ENCODE data around the gene KCNH3. TPM values are rescaled to one million over a fixed set of nuclear protein-coding genes. Genes with fewer than 3 reads are reported as not detected.

Gene KCNH3
- total RNA-seq, 2 experiments from 2014 or later, result 2.4 to 3.3 TPM

DNA sequence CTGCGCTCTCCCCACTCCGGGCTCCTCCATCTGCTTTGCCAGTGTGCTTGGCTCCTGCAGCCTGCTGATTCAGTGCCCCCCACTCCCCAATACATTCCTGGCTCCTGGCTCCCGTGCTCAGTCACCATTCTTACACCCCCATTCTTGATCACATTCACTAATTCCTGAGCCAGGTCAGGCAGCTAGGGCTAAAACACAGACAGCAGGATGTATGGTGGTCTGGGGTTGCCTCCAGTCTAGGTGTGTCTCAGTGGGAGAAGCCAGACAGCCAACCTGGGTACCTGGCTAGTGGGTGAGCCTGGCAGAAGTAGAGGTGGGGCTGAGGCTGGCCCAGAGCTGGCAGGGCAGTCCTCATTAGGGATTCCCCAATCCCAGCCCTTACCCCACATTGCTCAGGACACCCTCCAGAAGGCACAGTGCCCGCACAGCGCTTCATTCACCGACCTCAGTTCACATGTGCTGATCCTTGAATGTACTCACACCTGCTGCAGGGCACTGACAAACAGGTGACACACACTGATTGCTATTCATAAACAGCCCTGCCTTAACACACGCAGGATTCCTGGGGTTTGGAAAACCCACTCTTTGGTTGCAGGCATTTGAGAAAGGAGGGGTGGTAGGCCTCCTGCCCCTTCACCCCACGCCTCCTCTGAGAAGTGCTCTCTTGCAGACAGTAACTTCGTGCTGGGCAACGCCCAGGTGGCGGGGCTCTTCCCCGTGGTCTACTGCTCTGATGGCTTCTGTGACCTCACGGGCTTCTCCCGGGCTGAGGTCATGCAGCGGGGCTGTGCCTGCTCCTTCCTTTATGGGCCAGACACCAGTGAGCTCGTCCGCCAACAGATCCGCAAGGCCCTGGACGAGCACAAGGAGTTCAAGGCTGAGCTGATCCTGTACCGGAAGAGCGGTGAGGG lies 1.7 kb downstream of the KCNH3 start:
- ChIA-PET CTCF (interaction anchor here (0.8 to 1.0 kb wide), 3 partner anchors 14 to 193 kb away, joined by 3 read pairs; no protein-coding TSS in a partner anchor), POLR2A (interaction anchor here (0.7 kb wide), 1 partner anchor 21 kb away, joined by 3 read pairs; no protein-coding TSS in a partner anchor)
- H3K4me3 Mint-ChIP-seq, result no peak overlapping the region
- peaks cover 16% of the 10 kb centered on the region for H3K27me3 Mint-ChIP-seq
- H3K36me3 Mint-ChIP-seq (ENCODE audit: low read depth), result no peaks in the 10 kb centered on the region
- H3K4me1 Mint-ChIP-seq, result peaks cover 4% of the 10 kb centered on the region
- H3K9me3 Mint-ChIP-seq (ENCODE audit: low read depth), result no peaks in the 10 kb centered on the region
- no peak for DNase-seq
- ATAC-seq, result no peak
- intact Hi-C loops (cut with DNase I, micrococcal nuclease), result no loop called here
- no peak overlapping the region for H3K27ac Mint-ChIP-seq

DNA sequence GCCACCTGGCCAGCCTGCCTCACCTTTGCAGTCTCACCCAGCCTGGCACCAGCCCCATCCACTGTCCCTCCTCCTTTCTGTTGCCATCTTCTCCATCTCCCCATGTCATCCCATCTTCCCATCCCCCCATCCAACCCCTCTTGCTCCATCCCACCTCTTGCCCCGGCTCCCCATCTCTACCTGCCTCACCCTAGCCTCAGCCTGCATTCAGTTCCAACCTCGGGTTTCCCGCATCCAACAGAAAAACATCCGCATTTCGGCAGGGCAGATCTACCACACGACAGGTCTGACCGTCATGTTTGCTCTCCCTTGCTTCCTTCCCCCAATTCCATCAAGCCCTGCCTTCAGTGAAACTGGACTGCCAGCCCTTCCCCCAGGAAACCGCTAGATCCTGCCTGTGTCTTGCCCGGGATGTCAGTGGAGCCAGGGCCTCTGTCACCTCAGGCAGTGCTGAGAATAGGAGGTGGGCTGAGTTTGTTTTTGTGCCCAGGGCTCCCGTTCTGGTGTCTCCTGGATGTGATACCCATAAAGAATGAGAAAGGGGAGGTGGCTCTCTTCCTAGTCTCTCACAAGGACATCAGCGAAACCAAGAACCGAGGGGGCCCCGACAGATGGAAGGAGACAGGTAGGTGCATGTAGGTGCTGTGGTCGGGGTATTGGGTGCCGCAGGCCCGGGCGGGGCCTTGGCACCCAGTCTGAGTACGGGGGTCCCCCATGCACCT lies 2.5 kb downstream of the KCNH3 start:
- Mint-ChIP-seq H3K9me3 (ENCODE audit: low read depth) (no peaks in the 10 kb centered on the region), H3K36me3 (ENCODE audit: low read depth) (no peaks in the 10 kb centered on the region), H3K4me3 (no peak overlapping the region), H3K4me1 (peaks cover 4% of the 10 kb centered on the region), H3K27me3 (peaks cover 16% of the 10 kb centered on the region), H3K27ac (no peak overlapping the region)
- intact Hi-C loops (cut with DNase I, micrococcal nuclease), result no loop called here
- ChIA-PET POLR2A (no interaction called here), CTCF (interaction anchor here (0.7 kb wide), 1 partner anchor 31 kb away, joined by 4 read pairs; no protein-coding TSS in a partner anchor)
- no peak for DNase-seq
- no peak for ATAC-seq

DNA sequence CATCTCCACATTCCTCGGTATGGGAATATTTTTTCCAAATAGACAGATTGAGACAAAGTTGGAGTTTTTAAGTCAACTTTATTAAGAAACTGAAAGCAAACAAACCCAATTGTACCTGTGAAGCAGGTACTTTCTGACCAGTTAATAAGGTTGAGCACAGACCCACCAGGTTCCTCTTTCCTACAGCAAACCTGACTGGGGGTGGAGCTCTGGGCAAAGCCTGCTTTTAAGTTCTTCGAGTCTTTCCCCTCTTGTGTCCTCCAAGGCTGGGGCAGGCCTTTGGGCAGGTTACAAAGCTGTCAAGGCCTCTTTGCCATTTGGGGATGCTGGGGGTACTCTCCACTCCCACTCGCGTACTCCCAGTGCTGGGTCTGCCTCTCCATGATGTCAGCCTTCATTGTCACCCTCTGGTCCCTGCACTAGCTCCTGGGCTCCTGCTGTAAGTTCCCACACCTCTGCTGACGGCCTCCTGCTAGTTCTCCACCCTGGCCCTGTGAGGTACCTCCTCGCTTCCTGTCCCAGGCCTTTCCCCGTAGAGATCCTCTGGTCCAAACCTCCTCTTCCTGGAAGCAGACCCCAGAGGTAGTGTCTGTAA lies 3.2 kb downstream of the KCNH3 start:
- DNase-seq (no peak), ATAC-seq (no peak)
- intact Hi-C loops (cut with DNase I, micrococcal nuclease), result no loop called here
- H3K4me1 Mint-ChIP-seq, result peaks cover 4% of the 10 kb centered on the region
- H3K9me3 Mint-ChIP-seq (ENCODE audit: low read depth), result no peaks in the 10 kb centered on the region
- H3K36me3 Mint-ChIP-seq (ENCODE audit: low read depth), result no peaks in the 10 kb centered on the region
- no peak overlapping the region for H3K4me3 Mint-ChIP-seq
- no peak overlapping the region for H3K27ac Mint-ChIP-seq
- H3K27me3 Mint-ChIP-seq, result peaks cover 11% of the 10 kb centered on the region
- ChIA-PET CTCF (interaction anchor here (0.7 to 1.5 kb wide), 3 partner anchors 27 to 184 kb away, joined by 3 to 9 read pairs (median 4); no protein-coding TSS in a partner anchor), POLR2A (interaction anchor here (0.6 kb wide), 1 partner anchor 22 kb away, joined by 4 read pairs; no protein-coding TSS in a partner anchor)

DNA sequence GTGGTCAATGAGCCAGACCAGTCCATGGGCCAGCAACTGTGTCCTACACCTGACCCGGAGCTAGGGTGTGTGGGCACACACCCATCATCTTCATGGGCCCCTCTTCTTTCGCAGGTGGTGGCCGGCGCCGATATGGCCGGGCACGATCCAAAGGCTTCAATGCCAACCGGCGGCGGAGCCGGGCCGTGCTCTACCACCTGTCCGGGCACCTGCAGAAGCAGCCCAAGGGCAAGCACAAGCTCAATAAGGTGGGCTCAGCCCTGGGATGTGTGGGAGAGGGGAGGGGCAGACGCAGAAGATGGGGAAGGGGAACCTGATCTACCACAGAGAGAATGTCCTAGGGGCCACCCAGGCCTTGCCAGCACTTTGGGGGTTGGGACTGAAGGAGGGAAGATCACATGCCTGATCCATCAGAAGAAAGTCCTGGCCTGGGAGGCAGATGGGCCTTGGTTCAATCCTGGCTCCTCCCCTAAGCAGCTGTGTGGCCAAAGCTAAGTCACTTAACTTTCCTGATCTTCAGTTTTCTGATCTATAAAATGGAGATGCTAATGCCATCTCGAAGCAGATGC lies 3.8 kb downstream of the KCNH3 start:
- POLR2A ChIA-PET, result interaction anchor here (0.6 kb wide), 1 partner anchor 21 kb away, joined by 4 read pairs; no protein-coding TSS in a partner anchor
- CTCF ChIA-PET, result interaction anchor here (1.4 to 1.5 kb wide), 2 partner anchors 28 to 184 kb away, joined by 3 to 9 read pairs; no protein-coding TSS in a partner anchor

DNA sequence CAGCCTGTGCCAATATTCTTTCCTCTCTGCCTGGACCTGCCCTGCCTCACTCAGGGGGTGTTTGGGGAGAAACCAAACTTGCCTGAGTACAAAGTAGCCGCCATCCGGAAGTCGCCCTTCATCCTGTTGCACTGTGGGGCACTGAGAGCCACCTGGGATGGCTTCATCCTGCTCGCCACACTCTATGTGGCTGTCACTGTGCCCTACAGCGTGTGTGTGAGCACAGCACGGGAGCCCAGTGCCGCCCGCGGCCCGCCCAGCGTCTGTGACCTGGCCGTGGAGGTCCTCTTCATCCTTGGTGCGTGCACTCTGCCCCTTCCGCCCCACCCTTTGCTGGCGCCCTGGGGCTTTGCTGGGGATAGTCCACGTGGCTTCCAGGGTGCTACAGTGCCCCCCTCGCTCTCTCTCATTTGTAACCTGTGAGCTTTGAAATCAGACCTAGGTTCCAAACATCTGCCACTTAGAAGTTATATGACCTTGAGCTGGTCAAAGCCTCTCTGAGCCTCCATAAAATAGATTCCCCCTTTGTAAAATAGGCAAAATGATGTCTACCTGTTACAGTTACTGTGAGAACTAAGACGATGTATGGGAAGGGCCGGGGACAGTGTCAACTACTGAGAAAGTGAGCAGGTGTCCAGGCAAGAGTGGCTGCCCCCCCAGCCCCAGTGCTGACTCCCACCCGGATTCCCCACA lies 4.5 kb downstream of the KCNH3 start:
- intact Hi-C loops (cut with DNase I, micrococcal nuclease), result no loop called here
- Mint-ChIP-seq H3K9me3 (ENCODE audit: low read depth) (no peaks in the 10 kb centered on the region), H3K36me3 (ENCODE audit: low read depth) (no peaks in the 10 kb centered on the region), H3K4me1 (peaks cover 7% of the 10 kb centered on the region), H3K4me3 (no peak overlapping the region), H3K27me3 (peaks cover 16% of the 10 kb centered on the region), H3K27ac (peak overlapping the region; percentile 17)
- ATAC-seq (no peak), DNase-seq (no peak)
- POLR2A ChIA-PET, result no interaction called here
- CTCF ChIA-PET, result interaction anchor here (0.9 to 1.5 kb wide), 5 partner anchors 9 to 185 kb away, joined by 3 to 9 read pairs (median 3); no protein-coding TSS in a partner anchor

More for the DNA sequence above, 3.8 kb downstream of the KCNH3 start:
- intact Hi-C loops (cut with DNase I, micrococcal nuclease), result no loop called here
- DNase-seq (no peak), ATAC-seq (no peak)
- Mint-ChIP-seq H3K27me3 (peaks cover 15% of the 10 kb centered on the region), H3K4me3 (no peak overlapping the region), H3K4me1 (peaks cover 4% of the 10 kb centered on the region), H3K9me3 (ENCODE audit: low read depth) (no peaks in the 10 kb centered on the region), H3K36me3 (ENCODE audit: low read depth) (no peaks in the 10 kb centered on the region), H3K27ac (no peak overlapping the region)

DNA sequence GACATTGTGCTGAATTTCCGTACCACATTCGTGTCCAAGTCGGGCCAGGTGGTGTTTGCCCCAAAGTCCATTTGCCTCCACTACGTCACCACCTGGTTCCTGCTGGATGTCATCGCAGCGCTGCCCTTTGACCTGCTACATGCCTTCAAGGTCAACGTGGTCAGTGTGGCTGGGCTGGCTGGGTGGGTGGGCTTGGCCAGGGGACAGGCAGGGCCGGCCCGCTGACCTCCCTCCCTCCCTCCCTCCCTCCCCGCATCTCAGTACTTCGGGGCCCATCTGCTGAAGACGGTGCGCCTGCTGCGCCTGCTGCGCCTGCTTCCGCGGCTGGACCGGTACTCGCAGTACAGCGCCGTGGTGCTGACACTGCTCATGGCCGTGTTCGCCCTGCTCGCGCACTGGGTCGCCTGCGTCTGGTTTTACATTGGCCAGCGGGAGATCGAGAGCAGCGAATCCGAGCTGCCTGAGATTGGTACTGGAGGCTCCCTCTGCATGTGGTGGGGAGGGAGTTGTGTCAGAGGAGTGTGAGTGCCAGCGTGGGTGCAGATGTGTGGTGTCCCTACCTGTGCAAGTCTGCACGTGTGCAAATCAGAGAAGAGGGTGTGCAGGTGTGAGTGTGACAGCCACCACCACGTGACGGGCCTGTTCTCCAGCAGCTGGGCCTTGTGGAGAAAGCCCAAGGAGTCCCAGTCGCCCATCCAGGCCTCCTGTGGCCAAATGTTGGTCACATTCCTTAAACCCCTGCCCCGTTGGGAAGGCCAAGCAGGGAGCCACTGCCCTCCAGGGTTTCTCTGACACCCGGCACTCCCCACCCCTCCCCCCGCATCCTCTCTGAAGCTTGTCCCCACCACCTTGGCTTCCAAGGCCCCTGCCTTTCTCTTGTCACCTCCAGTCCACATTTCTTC lies 5.3 kb downstream of the KCNH3 start:
- ATAC-seq, result no peak
- intact Hi-C loops (cut with DNase I, micrococcal nuclease), result no loop called here
- Mint-ChIP-seq H3K27ac (no peak overlapping the region), H3K4me3 (no peak overlapping the region), H3K9me3 (ENCODE audit: low read depth) (no peaks in the 10 kb centered on the region), H3K36me3 (ENCODE audit: low read depth) (no peaks in the 10 kb centered on the region), H3K27me3 (peaks cover 18% of the 10 kb centered on the region), H3K4me1 (peaks cover 10% of the 10 kb centered on the region)
- no peak for DNase-seq
- POLR2A ChIA-PET, result no interaction called here
- CTCF ChIA-PET, result interaction anchor here (0.9 to 1.7 kb wide), 6 partner anchors 8 to 556 kb away, joined by 3 to 9 read pairs (median 4); partner anchors contain the start of gene DNAJC22

DNA sequence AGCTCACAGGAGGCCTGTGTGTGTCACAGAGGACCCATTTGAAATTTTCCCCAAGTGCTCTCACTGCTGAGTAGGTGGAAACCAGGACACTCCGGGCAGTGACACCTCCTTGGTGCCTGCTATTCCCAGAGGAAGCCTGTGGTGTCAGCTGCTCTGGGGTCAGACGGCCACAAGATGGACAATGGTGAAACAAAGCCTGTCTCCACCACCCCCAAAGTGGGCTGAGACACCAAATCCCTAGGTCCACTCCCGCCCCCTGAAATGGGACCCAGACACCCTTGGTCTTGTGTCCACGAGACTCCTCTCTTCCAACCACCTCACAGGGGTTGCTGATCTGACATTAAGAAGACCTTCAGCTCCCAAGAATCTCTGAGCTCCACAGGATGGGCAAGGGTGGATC lies 7.0 kb downstream of the KCNH3 start:
- POLR2A ChIA-PET, result no interaction called here
- Mint-ChIP-seq H3K36me3 (ENCODE audit: low read depth) (no peaks in the 10 kb centered on the region), H3K4me3 (no peak overlapping the region), H3K4me1 (peaks cover 6% of the 10 kb centered on the region), H3K27ac (no peak overlapping the region), H3K9me3 (ENCODE audit: low read depth) (no peaks in the 10 kb centered on the region), H3K27me3 (peaks cover 12% of the 10 kb centered on the region)
- CTCF ChIA-PET, result interaction anchor here (1.1 to 1.7 kb wide), 2 partner anchors 8 to 257 kb away, joined by 3 to 9 read pairs; no protein-coding TSS in a partner anchor
- no peak for ATAC-seq
- no peak for DNase-seq
- intact Hi-C loops (cut with DNase I, micrococcal nuclease), result no loop called here

DNA sequence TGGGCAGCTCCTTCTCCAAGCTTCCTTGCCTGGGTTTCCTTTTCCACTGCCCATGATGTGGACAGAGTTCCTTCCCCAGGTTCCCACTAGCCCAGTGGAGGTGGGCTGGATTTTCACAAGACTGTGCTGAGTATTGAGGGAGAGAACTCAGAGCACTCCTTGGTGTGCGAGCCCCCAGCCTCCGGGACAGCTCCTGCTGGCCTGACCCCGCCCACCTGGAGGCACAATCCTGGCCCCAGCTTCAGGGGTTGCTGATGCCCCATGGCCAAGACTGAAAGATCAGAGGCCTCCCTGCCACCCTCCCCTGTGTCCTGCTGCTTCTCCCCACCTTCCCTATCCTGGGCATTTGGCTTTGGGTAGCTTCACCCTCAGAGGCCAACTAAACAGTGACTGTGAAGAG lies 7.7 kb downstream of the KCNH3 start:
- Mint-ChIP-seq H3K27ac (no peak overlapping the region), H3K36me3 (ENCODE audit: low read depth) (no peaks in the 10 kb centered on the region), H3K4me3 (no peak overlapping the region), H3K4me1 (peaks cover 6% of the 10 kb centered on the region), H3K9me3 (ENCODE audit: low read depth) (no peaks in the 10 kb centered on the region), H3K27me3 (peaks cover 12% of the 10 kb centered on the region)
- ATAC-seq (no peak), DNase-seq (no peak)
- ChIA-PET CTCF (interaction anchor here (1.1 kb wide), 1 partner anchor 258 kb away, joined by 3 read pairs; no protein-coding TSS in a partner anchor), POLR2A (no interaction called here)
- intact Hi-C loops (cut with DNase I, micrococcal nuclease), result no loop called here

DNA sequence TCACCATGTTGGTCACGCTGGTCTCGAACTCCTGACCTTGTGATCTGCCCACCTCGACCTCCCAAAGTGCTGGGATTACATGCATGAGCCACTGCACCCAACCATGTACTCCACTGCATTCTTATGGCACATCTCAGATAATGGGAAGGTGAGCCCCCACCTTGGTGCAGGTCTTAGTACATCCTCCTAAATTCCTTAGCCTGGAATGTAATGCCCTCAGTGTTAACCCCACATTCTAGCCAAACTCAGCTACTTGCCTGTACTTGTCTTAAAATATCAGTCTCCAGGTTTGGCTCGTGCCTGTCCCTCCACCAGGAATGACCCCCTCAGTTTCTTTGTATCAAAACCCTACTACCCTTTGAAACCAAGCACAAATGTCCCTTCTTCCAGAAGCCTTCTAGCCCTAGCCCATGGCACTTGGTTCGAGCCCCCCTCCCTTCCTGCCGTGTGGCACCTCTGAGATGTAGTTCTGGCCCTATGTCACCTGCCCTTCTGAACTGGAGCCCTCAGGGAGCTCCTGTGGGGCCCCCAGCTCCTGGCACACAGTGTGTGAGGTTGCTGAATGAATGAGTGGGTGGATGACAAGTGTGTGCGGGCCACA lies 8.4 kb downstream of the KCNH3 start:
- POLR2A ChIA-PET, result no interaction called here
- no peak for DNase-seq
- CTCF ChIA-PET, result interaction anchor here (0.6 kb wide), 1 partner anchor 339 kb away, joined by 3 read pairs; no protein-coding TSS in a partner anchor
- Mint-ChIP-seq H3K27ac (no peak overlapping the region), H3K4me1 (peaks cover 6% of the 10 kb centered on the region), H3K4me3 (no peak overlapping the region), H3K27me3 (peaks cover 12% of the 10 kb centered on the region), H3K36me3 (ENCODE audit: low read depth) (no peaks in the 10 kb centered on the region), H3K9me3 (ENCODE audit: low read depth) (no peaks in the 10 kb centered on the region)
- ATAC-seq, result peak; percentile 19
- intact Hi-C loops (cut with DNase I, micrococcal nuclease), result no loop called here

Measured in activated CD4-positive, alpha-beta T cell treated with anti-CD3 and anti-CD28 coated beads for 36 hours (primary cell).